Lung (tissue), 12 donors: ENCODE measurements around the gene GALNT2. TPM values are rescaled to one million over a fixed set of nuclear protein-coding genes. Genes with fewer than 3 reads are reported as not detected.

Experiments
- ATAC-seq: fragments of 200-7000 bp; cut with Tn5 transposase; one replicate; pipeline ENCODE4 v1.9.1; 2020; ENCODE audit warnings: moderate number of reproducible peaks; ENCODE audit not compliant: insufficient read depth, low FRiP score
- DNase-seq, 3 donors: peaks; one replicate each; pipeline ENCODE4 v3.0.0-alpha.2; 2013 to 2017
- H3K27ac ChIP-seq, 2 donors: one replicate each; pipeline ENCODE4 v1.5.1; 2013; ENCODE audit warnings: mild to moderate bottlenecking in 2 of 2, moderate library complexity in 2 of 2, control low read depth in 1 of 2, inconsistent platforms in 1 of 2, low read depth in 1 of 2, low read length in 1 of 2
- H3K27me3 ChIP-seq, 3 donors: one replicate each; pipeline ENCODE4 v1.5.1; 2013; ENCODE audit warnings: low read length in 2 of 3; ENCODE audit not compliant: control insufficient read depth in 3 of 3, insufficient read depth in 3 of 3
- H3K36me3 ChIP-seq, 4 donors: one replicate each; pipeline ENCODE4 v1.5.1; 2013; ENCODE audit warnings: low read length in 4 of 4, mild to moderate bottlenecking in 1 of 4, moderate library complexity in 1 of 4; ENCODE audit not compliant: control insufficient read depth in 4 of 4, insufficient read depth in 4 of 4
- H3K4me1 ChIP-seq, 5 donors: one replicate each; pipeline ENCODE4 v1.5.1; 2013; ENCODE audit warnings: low read length in 5 of 5, mild to moderate bottlenecking in 2 of 5, moderate library complexity in 1 of 5; ENCODE audit not compliant: control insufficient read depth in 5 of 5, insufficient read depth in 5 of 5
- H3K4me3 ChIP-seq: one replicate; pipeline ENCODE4 v1.5.1; 2013; ENCODE audit warnings: mild to moderate bottlenecking, control low read depth, moderate library complexity
- H3K9ac ChIP-seq, 2 donors: one replicate each; pipeline ENCODE4 v1.5.1; 2013; ENCODE audit warnings: low read length in 2 of 2, control low read depth in 1 of 2; ENCODE audit not compliant: insufficient read depth in 1 of 2
- H3K9me3 ChIP-seq, 4 donors: one replicate each; pipeline ENCODE4 v1.5.1; 2013; ENCODE audit warnings: low read length in 3 of 4, mild to moderate bottlenecking in 1 of 4, moderate library complexity in 1 of 4; ENCODE audit not compliant: control insufficient read depth in 4 of 4, insufficient read depth in 3 of 4
- WGBS, 2 donors: extraction: QIAGEN DNeasy Blood & Tissue Kit; methylation state at CpG; one replicate each; pipeline ENCODE4 v1.1.7; 2013; 5-methylcytosine and 5-hydroxymethylcytosine counted together
- polyA plus RNA-seq, 2 donors: library from polyadenylated mRNA; stranded (reverse); fragments of 200-250 nt; gene quantifications; one replicate each; pipeline ENCODE4 v1.2.1, GENCODE V29; 2013
- total RNA-seq, 2 donors: library from RNA; depleted of rRNA in 1 of 2; stranded (reverse); fragments of >200 nt in 1 of 2; gene quantifications; one replicate each; pipeline ENCODE4 v1.2.1, GENCODE V29; 2014 to 2021
- TF ChIP-seq, protein P1 (sequence below): IDR thresholded peaks from 2 replicates; pipeline ENCODE4 v1.5.1; 2012; ENCODE audit warnings: mild to moderate bottlenecking; ENCODE audit errors: control extremely low read depth, extremely low read depth
- donor health status: control.
- donor health status: control.
- donor health status: Bipolar disorder and iron deficiency.
- donor health status: healthy.
- donor health status: DM: yes; HTN: yes; CAD: no.

GALNT2 gene
- total and polyA plus RNA-seq, 4 donors = 23.1 to 101 (median 58.9) TPM

DNA sequence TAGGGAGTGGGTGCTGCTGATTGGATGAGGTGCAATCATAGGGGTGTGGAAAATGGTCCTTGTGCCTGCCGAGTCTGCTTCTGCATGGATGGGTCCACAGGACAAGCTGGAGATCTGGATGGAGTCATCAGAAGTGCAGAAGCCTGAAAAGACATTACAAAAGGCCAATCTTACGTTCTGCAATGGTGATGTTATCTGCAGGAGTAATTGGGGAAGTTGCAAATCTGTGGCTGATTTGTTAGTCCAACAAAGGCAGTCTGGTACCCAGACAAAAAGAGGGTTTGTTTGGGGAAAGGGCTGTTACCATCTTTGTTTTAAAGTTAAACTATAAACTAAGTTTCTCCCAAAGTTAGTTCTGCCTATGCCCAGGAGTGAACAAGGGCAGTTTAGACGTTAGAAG lies 192.6 kb downstream of the GALNT2 start:
- no peak overlapping the region for H3K9ac ChIP-seq
- peaks cover 7 to 33% (median 9%) of the 10 kb centered on the region in 4 donors for H3K36me3 ChIP-seq
- TF ChIP-seq, protein P1, sequence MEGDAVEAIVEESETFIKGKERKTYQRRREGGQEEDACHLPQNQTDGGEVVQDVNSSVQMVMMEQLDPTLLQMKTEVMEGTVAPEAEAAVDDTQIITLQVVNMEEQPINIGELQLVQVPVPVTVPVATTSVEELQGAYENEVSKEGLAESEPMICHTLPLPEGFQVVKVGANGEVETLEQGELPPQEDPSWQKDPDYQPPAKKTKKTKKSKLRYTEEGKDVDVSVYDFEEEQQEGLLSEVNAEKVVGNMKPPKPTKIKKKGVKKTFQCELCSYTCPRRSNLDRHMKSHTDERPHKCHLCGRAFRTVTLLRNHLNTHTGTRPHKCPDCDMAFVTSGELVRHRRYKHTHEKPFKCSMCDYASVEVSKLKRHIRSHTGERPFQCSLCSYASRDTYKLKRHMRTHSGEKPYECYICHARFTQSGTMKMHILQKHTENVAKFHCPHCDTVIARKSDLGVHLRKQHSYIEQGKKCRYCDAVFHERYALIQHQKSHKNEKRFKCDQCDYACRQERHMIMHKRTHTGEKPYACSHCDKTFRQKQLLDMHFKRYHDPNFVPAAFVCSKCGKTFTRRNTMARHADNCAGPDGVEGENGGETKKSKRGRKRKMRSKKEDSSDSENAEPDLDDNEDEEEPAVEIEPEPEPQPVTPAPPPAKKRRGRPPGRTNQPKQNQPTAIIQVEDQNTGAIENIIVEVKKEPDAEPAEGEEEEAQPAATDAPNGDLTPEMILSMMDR = no peak
- peaks cover 0 to 7% (median 0%) of the 10 kb centered on the region in 5 donors for H3K4me1 ChIP-seq
- no peaks in the 10 kb centered on the region for H3K27me3 ChIP-seq
- no peaks in the 10 kb centered on the region for H3K9me3 ChIP-seq
- no peak overlapping the region for H3K4me3 ChIP-seq
- DNase-seq = no peak
- no peak overlapping the region for H3K27ac ChIP-seq
- 79 to 81% methylated on average over 3 of the region's 3 CpGs for WGBS, 2 donors
- ATAC-seq = no peak

DNA sequence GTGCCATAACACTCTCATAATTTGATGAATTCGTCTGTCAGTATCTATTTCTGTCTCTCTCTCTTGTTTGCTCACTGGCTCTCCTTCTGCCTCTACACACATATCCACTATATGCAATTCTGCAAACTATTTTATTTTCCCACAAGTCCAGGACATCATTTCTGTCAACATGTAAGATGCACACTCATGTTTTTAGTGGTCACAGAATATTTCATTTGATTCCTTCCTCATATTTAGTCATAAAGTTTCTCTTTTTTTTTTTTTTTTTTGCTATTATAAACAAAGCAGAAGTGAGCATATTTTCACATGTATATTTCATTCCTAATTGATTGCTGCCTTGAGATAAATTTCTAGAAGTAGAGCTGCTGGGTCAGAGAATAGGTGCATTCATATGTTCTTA lies 193.8 kb downstream of the GALNT2 start:
- TF ChIP-seq, protein P1 = no peak

DNA sequence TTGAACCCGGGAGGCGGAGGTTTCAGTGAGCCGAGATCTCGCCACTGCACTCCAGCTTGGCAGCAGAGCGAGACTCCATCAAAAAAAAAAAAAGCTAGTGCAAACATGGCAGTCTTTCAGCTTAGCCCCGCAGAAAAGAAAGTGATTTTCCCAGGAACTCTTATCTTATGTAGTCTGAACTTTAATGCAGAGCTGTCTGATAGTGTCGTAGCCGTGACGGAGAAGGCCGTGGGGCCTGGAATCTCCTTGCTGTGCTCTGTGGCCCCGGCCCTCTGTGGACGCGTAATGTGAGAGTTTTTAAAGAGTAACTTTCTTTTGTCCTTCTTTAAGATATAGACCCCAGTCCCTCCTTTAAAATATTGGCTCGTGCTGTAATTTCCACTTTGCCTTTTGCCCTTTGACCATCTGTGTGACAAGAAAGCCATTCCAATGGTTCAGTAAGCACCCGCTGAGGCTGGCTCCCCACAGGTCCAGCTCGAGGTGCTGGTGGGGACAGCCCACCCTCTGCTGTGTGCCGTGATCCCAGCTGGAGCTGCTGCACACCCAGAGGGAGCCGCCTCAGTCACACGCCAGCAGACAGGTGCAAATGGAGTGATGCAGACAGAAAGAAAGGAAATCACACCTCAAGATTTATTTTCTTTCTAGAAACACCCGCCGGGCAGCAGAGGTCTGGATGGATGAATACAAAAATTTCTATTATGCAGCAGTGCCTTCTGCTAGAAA lies 195.1 kb downstream of the GALNT2 start:
- Histone ChIP-seq H3K27me3 (no peaks in the 10 kb centered on the region), H3K9ac (no peak overlapping the region), H3K36me3 (peaks cover 7 to 36% (median 12%) of the 10 kb centered on the region in 4 donors), H3K4me1 (peaks cover 0 to 7% (median 0%) of the 10 kb centered on the region in 5 donors), H3K27ac (no peak overlapping the region), H3K9me3 (no peaks in the 10 kb centered on the region), H3K4me3 (no peak overlapping the region)
- DNase-seq (peak in 2 of 3 donors; percentile 14 to 34), ATAC-seq (no peak)
- WGBS, 2 donors = 85 to 88% methylated on average over 21 of the region's 21 CpGs
- TF ChIP-seq, protein P1 = no peak

More for the DNA sequence above, 193.8 kb downstream of the GALNT2 start:
- Histone ChIP-seq H3K9me3 (no peaks in the 10 kb centered on the region), H3K4me3 (no peak overlapping the region), H3K27ac (no peak overlapping the region), H3K36me3 (peaks cover 7 to 34% (median 11%) of the 10 kb centered on the region in 4 donors), H3K27me3 (no peaks in the 10 kb centered on the region), H3K4me1 (peaks cover 0 to 7% (median 0%) of the 10 kb centered on the region in 5 donors), H3K9ac (no peak overlapping the region)
- WGBS, 2 donors = 66 to 71% methylated on average over 1 of the region's 1 CpG
- ATAC-seq = no peak
- no peak for DNase-seq
